Measurements from ENCODE around the gene FAM227A.

FAM227A gene

GRCh38 chr22:38641476-38642040 is 14.6 kb downstream of the FAM227A start:
- DNase-seq (ENCODE audit: low read depth), result no peak
- H3K4me3 ChIP-seq (ENCODE audit: low read length), result no peak overlapping the region
- TF ChIP-seq CTCF (conservative IDR thresholded peaks at IDR 0.05; ENCODE audit: low read depth, low read length), result no peak

GRCh38 chr22:38638728-38639127 is 17.5 kb downstream of the FAM227A start:
- no peak for TF ChIP-seq CTCF (conservative IDR thresholded peaks at IDR 0.05; ENCODE audit: low read depth, low read length)
- no peak for DNase-seq (ENCODE audit: low read depth)
- H3K4me3 ChIP-seq (ENCODE audit: low read length), result no peak overlapping the region

- no peak for DNase-seq (ENCODE audit: low read depth)
- no peak overlapping the region for H3K4me3 ChIP-seq (ENCODE audit: low read length)
- no peak for TF ChIP-seq CTCF (conservative IDR thresholded peaks at IDR 0.05; ENCODE audit: low read depth, low read length)
Measured at GRCh38 chr22:38638216-38638615, 18.0 kb downstream of the FAM227A start.

- TF ChIP-seq CTCF (conservative IDR thresholded peaks at IDR 0.05; ENCODE audit: low read depth, low read length), result no peak
- no peak for DNase-seq (ENCODE audit: low read depth)
- no peak overlapping the region for H3K4me3 ChIP-seq (ENCODE audit: low read length)
Measured at GRCh38 chr22:38632528-38632927, 23.7 kb downstream of the FAM227A start.

GRCh38 chr22:38631724-38632123 is 24.5 kb downstream of the FAM227A start:
- no peak overlapping the region for H3K4me3 ChIP-seq (ENCODE audit: low read length)
- DNase-seq (ENCODE audit: low read depth), result no peak
- no peak for TF ChIP-seq CTCF (conservative IDR thresholded peaks at IDR 0.05; ENCODE audit: low read depth, low read length)

GRCh38 chr22:38629108-38629507 is 27.1 kb downstream of the FAM227A start:
- H3K4me3 ChIP-seq (ENCODE audit: low read length), result no peak overlapping the region
- no peak for DNase-seq (ENCODE audit: low read depth)
- TF ChIP-seq CTCF (conservative IDR thresholded peaks at IDR 0.05; ENCODE audit: low read depth, low read length), result no peak

- TF ChIP-seq CTCF (conservative IDR thresholded peaks at IDR 0.05; ENCODE audit: low read depth, low read length), result no peak
- H3K4me3 ChIP-seq (ENCODE audit: low read length), result no peak overlapping the region
- no peak for DNase-seq (ENCODE audit: low read depth)
Measured at GRCh38 chr22:38628444-38628843, 27.7 kb downstream of the FAM227A start.

All from retinal pigment epithelial cell (primary cell).